ENCODE data around the gene EPB41L4A.

Gene EPB41L4A

GRCh38 chr5:112440031-112440430 is 21.0 kb upstream of the EPB41L4A start:
- no peak overlapping the region for H3K27ac ChIP-seq (ENCODE audit: extremely low read depth, low read depth, low read length)
- ChIA-PET POLR2A (no interaction called here), CTCF (interaction anchor here (0.7 kb wide), 1 partner anchor 610 kb away, joined by 3 read pairs; no protein-coding TSS in a partner anchor)
- no peak for TF ChIP-seq ZBTB48 (tag by site-specific recombination; IDR thresholded peaks at IDR 0.05)
- TF ChIP-seq ZFP41 (tag by site-specific recombination; IDR thresholded peaks at IDR 0.05; ENCODE audit: borderline replicate concordance) = no peak
- no peak for TF ChIP-seq ZNF391 (tag by site-specific recombination; IDR thresholded peaks at IDR 0.05; ENCODE audit: borderline replicate concordance, low read depth)
- no peak for TF ChIP-seq REPIN1 (tag by site-specific recombination; IDR thresholded peaks at IDR 0.05; ENCODE audit: low read depth)
- no peak for TF ChIP-seq ZSCAN30 (tag by site-specific recombination; IDR thresholded peaks at IDR 0.05)
- no peak for TF ChIP-seq ZNF792 (tag by site-specific recombination; IDR thresholded peaks at IDR 0.05)
- no peak for TF ChIP-seq ZNF830 (tag by site-specific recombination; IDR thresholded peaks at IDR 0.05; ENCODE audit: low read depth)
- TF ChIP-seq ZNF473 (tag by site-specific recombination; IDR thresholded peaks at IDR 0.05) = no peak
- TF ChIP-seq YY1 (tag by site-specific recombination; IDR thresholded peaks at IDR 0.05) = no peak
- TF ChIP-seq KLF16 (tag by site-specific recombination; IDR thresholded peaks at IDR 0.05) = no peak
- TF ChIP-seq ZNF433 (tag by site-specific recombination; IDR thresholded peaks at IDR 0.05; ENCODE audit: low read depth) = no peak
- no peaks in the 10 kb centered on the region for H3K36me3 ChIP-seq (ENCODE audit: control insufficient read depth in 2 of 2, insufficient read depth in 1 of 2, low read length in 2 of 2)
- H3K4me1 ChIP-seq (ENCODE audit: control insufficient read depth, insufficient read depth, low read length) = no peaks in the 10 kb centered on the region
- no peaks in the 10 kb centered on the region for H3K9me3 ChIP-seq (ENCODE audit: control insufficient read depth, insufficient read depth, low read depth, low read length)
- H3K4me3 ChIP-seq (ENCODE audit: low read depth, low read length) = no peak overlapping the region

GRCh38 chr5:112436144-112436543 is 17.1 kb upstream of the EPB41L4A start:
- ChIA-PET CTCF (no interaction called here), POLR2A (no interaction called here)
- Histone ChIP-seq H3K4me1 (ENCODE audit: control insufficient read depth, insufficient read depth, low read length) (no peaks in the 10 kb centered on the region), H3K4me3 (ENCODE audit: low read depth, low read length) (no peak overlapping the region), H3K9me3 (ENCODE audit: control insufficient read depth, insufficient read depth, low read depth, low read length) (no peaks in the 10 kb centered on the region), H3K36me3 (ENCODE audit: control insufficient read depth in 2 of 2, insufficient read depth in 1 of 2, low read length in 2 of 2) (no peaks in the 10 kb centered on the region), H3K27ac (ENCODE audit: extremely low read depth, low read depth, low read length) (no peak overlapping the region)
- no peak for TF ChIP-seq ZNF555 (tag by site-specific recombination; conservative IDR thresholded peaks at IDR 0.05)
- TF ChIP-seq ZSCAN18 (tag by site-specific recombination; IDR thresholded peaks at IDR 0.05) = no peak
- TF ChIP-seq ZNF843 (tag by site-specific recombination; IDR thresholded peaks at IDR 0.05) = no peak
- no peak for TF ChIP-seq ZBTB44 (tag by site-specific recombination; IDR thresholded peaks at IDR 0.05)
- no peak for TF ChIP-seq KLF1 (tag by site-specific recombination; IDR thresholded peaks at IDR 0.05)
- no peak for TF ChIP-seq ZNF645 (tag by site-specific recombination; IDR thresholded peaks at IDR 0.05)
- TF ChIP-seq BCL6B (tag by site-specific recombination; IDR thresholded peaks at IDR 0.05) = no peak
- TF ChIP-seq KLF9 (tag by site-specific recombination; IDR thresholded peaks at IDR 0.05; ENCODE audit: low read depth) = no peak
- no peak for TF ChIP-seq ZNF302 (tag by site-specific recombination; IDR thresholded peaks at IDR 0.05; ENCODE audit: low read depth)
- no peak for TF ChIP-seq ZNF239 (tag by site-specific recombination; IDR thresholded peaks at IDR 0.05)
- no peak for TF ChIP-seq ZNF707 (tag by site-specific recombination; IDR thresholded peaks at IDR 0.05)
- no peak for TF ChIP-seq EGR2 (tag by site-specific recombination; IDR thresholded peaks at IDR 0.05; ENCODE audit: low read depth)
- TF ChIP-seq ZBTB17 (tag by site-specific recombination; IDR thresholded peaks at IDR 0.05) = no peak
- no peak for TF ChIP-seq ZFP41 (tag by site-specific recombination; IDR thresholded peaks at IDR 0.05; ENCODE audit: borderline replicate concordance)
- TF ChIP-seq REPIN1 (tag by site-specific recombination; IDR thresholded peaks at IDR 0.05; ENCODE audit: low read depth) = no peak

Data from HEK293 (cell line).